Measurements from ENCODE around the gene WFDC11. TPM values are rescaled to one million over a fixed set of nuclear protein-coding genes. Genes with fewer than 3 reads are reported as not detected.

WFDC11 gene
- total and polyA plus RNA-seq, 2 of the 4 experiments (the other 2 are of a cell fraction), result not detected

- Histone ChIP-seq H3K4me2 (ENCODE audit: low read depth, low read length) (no peak overlapping the region), H3K56ac (ENCODE audit: extremely low read depth, insufficient read depth, low read length) (no peak overlapping the region), H3K36me3 (ENCODE audit: control insufficient read depth, insufficient read depth, low read length) (no peaks in the 10 kb centered on the region), H2BK20ac (ENCODE audit: low read depth, low read length) (no peak overlapping the region), H3K27me3 (ENCODE audit: control insufficient read depth, insufficient read depth, low read length) (no peaks in the 10 kb centered on the region), H2BK120ac (ENCODE audit: low read depth, low read length) (no peak overlapping the region), H4K5ac (ENCODE audit: low read depth, low read length) (no peak overlapping the region), H3K9me3 (ENCODE audit: control insufficient read depth, insufficient read depth, low read length) (no peaks in the 10 kb centered on the region), H3K18ac (ENCODE audit: low read depth, low read length) (no peak overlapping the region), H2AK5ac (ENCODE audit: low read depth, low read length) (no peak overlapping the region), H2AK9ac (replicated peaks; ENCODE audit: low read depth, low read length, poor library complexity) (no peak overlapping the region), H4K91ac (ENCODE audit: insufficient read depth, low read depth, low read length) (no peak overlapping the region), H2BK5ac (ENCODE audit: low read depth, low read length, poor library complexity, severe bottlenecking) (no peak overlapping the region), H4K8ac (ENCODE audit: low read depth in 2 of 2, low read length in 2 of 2) (no peak overlapping the region), H3K27ac (ENCODE audit: insufficient read depth, low read length) (no peak overlapping the region), H3K9ac (ENCODE audit: low read depth, low read length) (no peak overlapping the region), H2AFZ (replicated peaks; ENCODE audit: low read length, poor library complexity) (no peak overlapping the region), H3K79me1 (ENCODE audit: low read depth in 1 of 2, low read length in 2 of 2) (no peaks in the 10 kb centered on the region), H2BK15ac (ENCODE audit: low read depth, low read length) (no peak overlapping the region), H3K4me3 (ENCODE audit: insufficient read depth, low read depth, low read length) (no peak overlapping the region), H3K4me1 (ENCODE audit: control insufficient read depth, insufficient read depth, low read length) (no peaks in the 10 kb centered on the region), H3K4ac (ENCODE audit: low read depth, low read length) (no peak overlapping the region), H3K14ac (replicated peaks; ENCODE audit: low read depth, low read length) (no peak overlapping the region), H3K9me1 (ENCODE audit: insufficient read depth, low read length) (no peaks in the 10 kb centered on the region), H3K23ac (ENCODE audit: low read depth, low read length) (no peak overlapping the region), H4K20me1 (ENCODE audit: insufficient read depth, low read length) (no peaks in the 10 kb centered on the region)
- intact Hi-C loops (cut with micrococcal nuclease), result no loop called here
- DNase-seq (no peak), ATAC-seq (ENCODE audit: low read depth) (no peak)
- TF ChIP-seq SMC3 (IDR thresholded peaks at IDR 0.05; ENCODE audit: low read depth, low read length), result no peak
- TF ChIP-seq, protein P1, sequence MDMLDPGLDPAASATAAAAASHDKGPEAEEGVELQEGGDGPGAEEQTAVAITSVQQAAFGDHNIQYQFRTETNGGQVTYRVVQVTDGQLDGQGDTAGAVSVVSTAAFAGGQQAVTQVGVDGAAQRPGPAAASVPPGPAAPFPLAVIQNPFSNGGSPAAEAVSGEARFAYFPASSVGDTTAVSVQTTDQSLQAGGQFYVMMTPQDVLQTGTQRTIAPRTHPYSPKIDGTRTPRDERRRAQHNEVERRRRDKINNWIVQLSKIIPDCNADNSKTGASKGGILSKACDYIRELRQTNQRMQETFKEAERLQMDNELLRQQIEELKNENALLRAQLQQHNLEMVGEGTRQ (IDR thresholded peaks at IDR 0.05; ENCODE audit: low read depth, low read length), result no peak
- TF ChIP-seq BHLHE40 (IDR thresholded peaks at IDR 0.05; ENCODE audit: low read depth, low read length), result no peak
- no peak for TF ChIP-seq MAZ (IDR thresholded peaks at IDR 0.05; ENCODE audit: borderline replicate concordance, low read depth, low read length)
- no peak for TF ChIP-seq POLR2A (IDR thresholded peaks at IDR 0.05; ENCODE audit: low read depth, low read length)
- no peak for TF ChIP-seq CHD1 (IDR thresholded peaks at IDR 0.05; ENCODE audit: low read depth, low read length)
- TF ChIP-seq, protein P2, sequence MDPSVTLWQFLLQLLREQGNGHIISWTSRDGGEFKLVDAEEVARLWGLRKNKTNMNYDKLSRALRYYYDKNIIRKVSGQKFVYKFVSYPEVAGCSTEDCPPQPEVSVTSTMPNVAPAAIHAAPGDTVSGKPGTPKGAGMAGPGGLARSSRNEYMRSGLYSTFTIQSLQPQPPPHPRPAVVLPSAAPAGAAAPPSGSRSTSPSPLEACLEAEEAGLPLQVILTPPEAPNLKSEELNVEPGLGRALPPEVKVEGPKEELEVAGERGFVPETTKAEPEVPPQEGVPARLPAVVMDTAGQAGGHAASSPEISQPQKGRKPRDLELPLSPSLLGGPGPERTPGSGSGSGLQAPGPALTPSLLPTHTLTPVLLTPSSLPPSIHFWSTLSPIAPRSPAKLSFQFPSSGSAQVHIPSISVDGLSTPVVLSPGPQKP (IDR thresholded peaks at IDR 0.05; ENCODE audit: borderline replicate concordance, low read depth, low read length), result no peak
- TF ChIP-seq RFX5 (IDR thresholded peaks at IDR 0.05; ENCODE audit: low read depth, low read length), result no peak
- no peak for TF ChIP-seq RAD21 (IDR thresholded peaks at IDR 0.05; ENCODE audit: low read length)
- TF ChIP-seq RCOR1 (IDR thresholded peaks at IDR 0.05; ENCODE audit: insufficient replicate concordance, low read length), result no peak
- no peak for TF ChIP-seq CEBPB (IDR thresholded peaks at IDR 0.05; ENCODE audit: low read depth, low read length)
- TF ChIP-seq NFE2L2 (IDR thresholded peaks at IDR 0.05; ENCODE audit: low read depth, low read length), result no peak
- no peak for TF ChIP-seq MXI1 (IDR thresholded peaks at IDR 0.05; ENCODE audit: borderline replicate concordance, low read depth, low read length)
- no peak for TF ChIP-seq MAFK (IDR thresholded peaks at IDR 0.05; ENCODE audit: low read depth, low read length)
- TF ChIP-seq, protein P3, sequence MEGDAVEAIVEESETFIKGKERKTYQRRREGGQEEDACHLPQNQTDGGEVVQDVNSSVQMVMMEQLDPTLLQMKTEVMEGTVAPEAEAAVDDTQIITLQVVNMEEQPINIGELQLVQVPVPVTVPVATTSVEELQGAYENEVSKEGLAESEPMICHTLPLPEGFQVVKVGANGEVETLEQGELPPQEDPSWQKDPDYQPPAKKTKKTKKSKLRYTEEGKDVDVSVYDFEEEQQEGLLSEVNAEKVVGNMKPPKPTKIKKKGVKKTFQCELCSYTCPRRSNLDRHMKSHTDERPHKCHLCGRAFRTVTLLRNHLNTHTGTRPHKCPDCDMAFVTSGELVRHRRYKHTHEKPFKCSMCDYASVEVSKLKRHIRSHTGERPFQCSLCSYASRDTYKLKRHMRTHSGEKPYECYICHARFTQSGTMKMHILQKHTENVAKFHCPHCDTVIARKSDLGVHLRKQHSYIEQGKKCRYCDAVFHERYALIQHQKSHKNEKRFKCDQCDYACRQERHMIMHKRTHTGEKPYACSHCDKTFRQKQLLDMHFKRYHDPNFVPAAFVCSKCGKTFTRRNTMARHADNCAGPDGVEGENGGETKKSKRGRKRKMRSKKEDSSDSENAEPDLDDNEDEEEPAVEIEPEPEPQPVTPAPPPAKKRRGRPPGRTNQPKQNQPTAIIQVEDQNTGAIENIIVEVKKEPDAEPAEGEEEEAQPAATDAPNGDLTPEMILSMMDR (conservative IDR thresholded peaks at IDR 0.05; ENCODE audit: low read depth, low read length), result no peak
- ChIA-PET POLR2A (ENCODE audit: unreplicated experiment) (no interaction called here), CTCF (no interaction called here)
- no TSS peak for BruUV-seq (replicated peaks)
- in situ Hi-C loops (cut with MboI; ENCODE audit: low sequenced_read_pairs), result no loop called here
- dilution Hi-C loops (cut with HindIII; ENCODE audit: low sequenced_read_pairs, unreplicated experiment), result no loop called here
- no CpG with 5 or more reads among the region's 1 CpG for WGBS, 2 experiments (ENCODE audit: extremely low coverage in 2 of 2, insufficient read length in 1 of 2)
Observed at GRCh38 chr20:45647441-45648050, 22.5 kb downstream of the WFDC11 start.
